ENCODE measurements around the gene LSS. TPM values are rescaled to one million over a fixed set of nuclear protein-coding genes. Genes with fewer than 3 reads are reported as not detected.

The LSS gene
- polyA plus RNA-seq, 2 donors: 41.9 to 57.6 TPM

- H3K9me3 ChIP-seq (ENCODE audit: control insufficient read depth in 2 of 2, insufficient read depth in 1 of 2, low read depth in 1 of 2, low read length in 1 of 2): peaks cover 0 to 3% of the 10 kb centered on the region in 2 donors
- WGBS, 2 donors: 78 to 84% methylated on average over 13 of the region's 13 CpGs
- no peaks in the 10 kb centered on the region for H3K4me1 ChIP-seq (ENCODE audit: control insufficient read depth in 2 of 2, insufficient read depth in 2 of 2, low read length in 1 of 2)
- no peak overlapping the region for H3K27ac ChIP-seq (ENCODE audit: low read depth in 2 of 2, low read length in 1 of 2)
- H3K4me3 ChIP-seq (ENCODE audit: low read depth in 1 of 2, low read length in 2 of 2): no peak overlapping the region
- H3K27me3 ChIP-seq (ENCODE audit: control insufficient read depth in 1 of 2, insufficient read depth in 2 of 2, low read length in 2 of 2): no peaks in the 10 kb centered on the region
- H3K36me3 ChIP-seq (ENCODE audit: control insufficient read depth in 2 of 2, insufficient read depth in 2 of 2, low read length in 1 of 2): peaks cover 0 to 32% of the 10 kb centered on the region in 2 donors
These were observed 28.9 kb downstream of the LSS start for GRCh38 chr21:46199436-46200373.

- 87 to 89% methylated on average over 20 of the region's 20 CpGs for WGBS, 2 donors
- H3K9me3 ChIP-seq (ENCODE audit: control insufficient read depth in 2 of 2, insufficient read depth in 1 of 2, low read depth in 1 of 2, low read length in 1 of 2): peaks cover 0 to 3% of the 10 kb centered on the region in 2 donors
- no peaks in the 10 kb centered on the region for H3K4me1 ChIP-seq (ENCODE audit: control insufficient read depth in 2 of 2, insufficient read depth in 2 of 2, low read length in 1 of 2)
- no peaks in the 10 kb centered on the region for H3K27me3 ChIP-seq (ENCODE audit: control insufficient read depth in 1 of 2, insufficient read depth in 2 of 2, low read length in 2 of 2)
- H3K27ac ChIP-seq (ENCODE audit: low read depth in 2 of 2, low read length in 1 of 2): no peak overlapping the region
- peaks cover 5 to 49% of the 10 kb centered on the region in 2 donors for H3K36me3 ChIP-seq (ENCODE audit: control insufficient read depth in 2 of 2, insufficient read depth in 2 of 2, low read length in 1 of 2)
- no peak overlapping the region for H3K4me3 ChIP-seq (ENCODE audit: low read depth in 1 of 2, low read length in 2 of 2)
These were observed 31.8 kb downstream of the LSS start for GRCh38 chr21:46196733-46197132.

DNA sequence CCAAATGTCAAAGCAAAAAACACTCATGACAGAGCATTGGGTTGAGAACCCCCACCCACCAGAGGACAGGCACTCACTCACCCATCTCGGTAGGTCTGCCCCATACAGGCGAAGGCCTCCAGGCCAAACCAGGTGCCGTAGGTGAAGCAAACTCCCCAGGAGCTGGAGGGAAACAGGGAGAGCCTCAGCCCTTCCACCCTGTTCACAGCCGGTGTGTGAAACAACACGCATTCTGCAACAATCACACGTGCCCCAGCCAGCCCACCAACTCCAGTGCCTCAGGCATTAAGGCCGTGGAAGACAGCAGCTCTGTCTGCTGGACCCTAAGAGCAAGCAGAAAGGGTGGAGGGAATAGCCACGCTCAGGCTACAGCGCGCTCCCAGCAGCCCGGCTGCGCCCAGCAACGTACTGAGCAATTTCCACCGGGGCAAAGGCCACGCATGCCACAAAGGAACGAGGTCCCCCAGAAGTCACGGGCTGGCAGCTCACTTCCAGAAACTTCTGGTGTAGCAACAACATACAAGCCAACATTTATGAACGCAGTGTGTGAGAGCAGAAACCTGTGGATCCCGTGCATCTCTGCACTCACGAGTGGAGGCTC is 32.9 kb downstream of the LSS start:
- H3K36me3 ChIP-seq (ENCODE audit: control insufficient read depth in 2 of 2, insufficient read depth in 2 of 2, low read length in 1 of 2): peaks cover 5 to 51% of the 10 kb centered on the region in 2 donors
- WGBS, 2 donors: 91 to 92% methylated on average over 20 of the region's 20 CpGs
- H3K4me3 ChIP-seq (ENCODE audit: low read depth in 1 of 2, low read length in 2 of 2): no peak overlapping the region
- peaks cover 0 to 4% of the 10 kb centered on the region in 2 donors for H3K4me1 ChIP-seq (ENCODE audit: control insufficient read depth in 2 of 2, insufficient read depth in 2 of 2, low read length in 1 of 2)
- no peak overlapping the region for H3K27ac ChIP-seq (ENCODE audit: low read depth in 2 of 2, low read length in 1 of 2)
- peaks cover 0 to 3% of the 10 kb centered on the region in 2 donors for H3K9me3 ChIP-seq (ENCODE audit: control insufficient read depth in 2 of 2, insufficient read depth in 1 of 2, low read depth in 1 of 2, low read length in 1 of 2)
- H3K27me3 ChIP-seq (ENCODE audit: control insufficient read depth in 1 of 2, insufficient read depth in 2 of 2, low read length in 2 of 2): no peaks in the 10 kb centered on the region

DNA sequence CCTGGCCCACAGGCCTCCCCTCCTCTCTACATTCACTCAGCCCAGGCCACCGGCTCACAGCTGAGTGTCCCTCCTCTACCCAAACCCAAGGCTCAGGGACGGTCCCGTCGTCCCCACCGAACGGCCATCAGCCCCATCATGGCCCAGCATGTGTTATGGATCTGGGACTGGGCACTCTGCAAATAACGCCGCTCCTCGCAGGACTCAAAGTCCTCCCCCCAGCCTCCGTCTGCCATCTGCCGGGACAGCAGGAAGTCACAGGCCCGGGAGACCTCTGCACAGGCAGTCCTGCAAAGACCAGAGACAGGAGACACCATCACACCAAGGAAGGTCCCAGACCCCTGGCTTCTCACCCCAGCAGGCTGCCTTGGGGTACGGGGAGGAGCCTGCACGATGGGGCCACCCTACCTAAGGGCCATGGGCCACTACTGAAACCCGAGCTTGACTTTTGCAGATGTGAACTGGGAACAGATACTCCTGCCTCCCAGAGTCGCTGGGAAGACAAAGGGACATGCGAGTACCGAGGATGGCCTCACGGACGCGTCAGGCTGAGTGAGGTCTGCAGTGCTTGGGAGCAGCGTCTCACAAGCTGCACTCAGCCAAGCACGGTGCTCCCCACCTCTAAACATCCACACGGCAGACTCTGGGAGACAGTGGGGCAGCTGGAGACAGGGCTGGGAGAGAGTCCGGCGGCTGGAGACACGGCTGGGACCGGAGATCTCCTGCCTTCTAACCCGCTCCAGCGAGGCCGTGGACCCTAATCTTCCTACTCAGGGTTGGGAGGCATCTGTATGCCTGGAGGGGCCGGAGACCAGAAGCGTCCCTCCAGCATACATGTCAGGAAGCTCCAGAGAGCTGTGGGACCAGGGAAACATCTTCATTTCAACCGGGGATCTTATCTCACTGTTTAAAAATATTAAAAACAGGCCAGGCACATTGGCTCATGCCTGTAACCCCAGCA is 33.9 kb downstream of the LSS start:
- H3K27me3 ChIP-seq (ENCODE audit: control insufficient read depth in 1 of 2, insufficient read depth in 2 of 2, low read length in 2 of 2): no peaks in the 10 kb centered on the region
- H3K27ac ChIP-seq (ENCODE audit: low read depth in 2 of 2, low read length in 1 of 2): no peak overlapping the region
- H3K9me3 ChIP-seq (ENCODE audit: control insufficient read depth in 2 of 2, insufficient read depth in 1 of 2, low read depth in 1 of 2, low read length in 1 of 2): peaks cover 0 to 1% of the 10 kb centered on the region in 2 donors
- WGBS, 2 donors: 92 to 96% methylated on average over 34 of the region's 34 CpGs
- H3K4me3 ChIP-seq (ENCODE audit: low read depth in 1 of 2, low read length in 2 of 2): no peak overlapping the region
- H3K36me3 ChIP-seq (ENCODE audit: control insufficient read depth in 2 of 2, insufficient read depth in 2 of 2, low read length in 1 of 2): peaks cover 5 to 54% of the 10 kb centered on the region in 2 donors
- peaks cover 0 to 4% of the 10 kb centered on the region in 2 donors for H3K4me1 ChIP-seq (ENCODE audit: control insufficient read depth in 2 of 2, insufficient read depth in 2 of 2, low read length in 1 of 2)

DNA sequence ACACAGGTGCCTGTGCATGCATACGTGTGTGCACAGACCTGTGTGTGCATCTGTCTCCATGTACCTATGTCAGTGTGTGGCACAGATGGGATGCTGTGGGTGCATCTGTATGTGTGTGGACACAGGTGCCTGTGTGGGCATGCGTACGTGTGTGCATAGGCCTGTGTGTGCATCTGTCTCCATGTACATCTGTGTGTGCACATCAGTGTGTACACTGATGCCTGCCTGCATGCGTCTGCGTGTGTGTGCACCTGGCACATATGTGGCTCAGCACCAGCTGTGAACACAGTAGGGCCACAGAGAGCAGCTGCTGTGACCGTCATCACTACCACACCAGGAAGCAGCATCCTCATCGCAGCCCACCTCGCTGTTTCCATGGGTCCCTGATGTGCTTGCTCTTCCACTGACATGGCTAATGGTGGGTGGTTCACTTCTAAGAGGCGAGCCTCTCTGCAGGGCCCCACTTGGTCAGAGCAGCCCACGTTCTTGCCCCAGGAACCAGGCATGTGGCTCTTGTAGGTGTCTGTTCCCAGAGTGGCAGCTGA is 34.7 kb downstream of the LSS start:
- Histone ChIP-seq H3K4me1 (ENCODE audit: control insufficient read depth in 2 of 2, insufficient read depth in 2 of 2, low read length in 1 of 2) (peaks cover 3 to 4% of the 10 kb centered on the region in 2 donors), H3K4me3 (ENCODE audit: low read depth in 1 of 2, low read length in 2 of 2) (no peak overlapping the region), H3K27ac (ENCODE audit: low read depth in 2 of 2, low read length in 1 of 2) (no peak overlapping the region), H3K36me3 (ENCODE audit: control insufficient read depth in 2 of 2, insufficient read depth in 2 of 2, low read length in 1 of 2) (peaks cover 5 to 57% of the 10 kb centered on the region in 2 donors), H3K27me3 (ENCODE audit: control insufficient read depth in 1 of 2, insufficient read depth in 2 of 2, low read length in 2 of 2) (no peaks in the 10 kb centered on the region), H3K9me3 (ENCODE audit: control insufficient read depth in 2 of 2, insufficient read depth in 1 of 2, low read depth in 1 of 2, low read length in 1 of 2) (no peaks in the 10 kb centered on the region)
- 95 to 98% methylated on average over 10 of the region's 10 CpGs for WGBS, 2 donors

DNA sequence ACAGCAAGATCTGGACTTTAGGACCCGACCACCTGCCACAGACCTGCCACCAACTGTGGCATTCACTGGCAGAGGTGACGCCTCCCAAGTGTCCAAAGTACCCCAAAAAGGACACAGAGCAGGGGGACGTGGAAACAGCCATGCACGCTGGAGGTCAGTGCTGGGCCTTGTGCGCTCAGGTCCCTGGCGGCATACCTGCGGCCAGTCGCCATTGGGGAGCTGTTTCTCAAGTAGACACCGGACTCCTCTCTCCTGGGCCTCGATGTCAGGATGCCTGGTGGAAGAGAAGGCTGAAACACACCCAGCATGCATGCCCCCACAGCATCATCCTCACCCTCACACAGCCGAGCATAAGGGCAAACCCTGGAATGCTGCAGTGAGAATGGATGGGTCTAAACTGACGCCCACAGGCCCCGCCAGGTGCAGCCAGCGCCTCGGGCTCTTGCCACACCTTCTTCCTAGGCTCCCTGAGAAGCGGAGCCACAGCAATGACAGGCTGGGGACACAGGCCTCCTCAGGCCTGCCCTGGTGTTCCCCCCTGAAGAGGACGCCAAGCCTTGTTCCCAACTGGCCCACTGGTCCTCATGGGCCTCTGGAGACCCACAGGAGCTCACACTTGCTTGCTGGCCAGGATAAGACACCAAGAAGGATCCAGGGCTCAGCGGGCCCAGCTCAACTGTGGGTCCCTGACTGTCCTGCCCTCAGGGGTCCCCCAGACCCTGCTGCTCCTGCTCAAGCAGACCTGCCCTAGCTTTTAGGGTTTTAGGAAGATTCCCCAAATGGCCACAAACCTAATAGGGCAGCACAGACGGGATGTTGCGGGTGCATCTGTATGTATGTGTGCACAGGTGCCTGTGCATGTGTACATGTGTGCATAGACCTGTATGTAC is 36.6 kb downstream of the LSS start:
- Histone ChIP-seq H3K4me1 (ENCODE audit: control insufficient read depth in 2 of 2, insufficient read depth in 2 of 2, low read length in 1 of 2) (peaks cover 4 to 5% of the 10 kb centered on the region in 2 donors), H3K9me3 (ENCODE audit: control insufficient read depth in 2 of 2, insufficient read depth in 1 of 2, low read depth in 1 of 2, low read length in 1 of 2) (no peaks in the 10 kb centered on the region), H3K36me3 (ENCODE audit: control insufficient read depth in 2 of 2, insufficient read depth in 2 of 2, low read length in 1 of 2) (peaks cover 5 to 59% of the 10 kb centered on the region in 2 donors), H3K27ac (ENCODE audit: low read depth in 2 of 2, low read length in 1 of 2) (no peak overlapping the region), H3K4me3 (ENCODE audit: low read depth in 1 of 2, low read length in 2 of 2) (no peak overlapping the region), H3K27me3 (ENCODE audit: control insufficient read depth in 1 of 2, insufficient read depth in 2 of 2, low read length in 2 of 2) (no peaks in the 10 kb centered on the region)
- WGBS, 2 donors: 93 to 95% methylated on average over 20 of the region's 20 CpGs

- no peaks in the 10 kb centered on the region for H3K27me3 ChIP-seq (ENCODE audit: control insufficient read depth in 1 of 2, insufficient read depth in 2 of 2, low read length in 2 of 2)
- no peak overlapping the region for H3K4me3 ChIP-seq (ENCODE audit: low read depth in 1 of 2, low read length in 2 of 2)
- peaks cover 4 to 5% of the 10 kb centered on the region in 2 donors for H3K4me1 ChIP-seq (ENCODE audit: control insufficient read depth in 2 of 2, insufficient read depth in 2 of 2, low read length in 1 of 2)
- WGBS, 2 donors: 77 to 85% methylated on average over 4 of the region's 4 CpGs
- H3K9me3 ChIP-seq (ENCODE audit: control insufficient read depth in 2 of 2, insufficient read depth in 1 of 2, low read depth in 1 of 2, low read length in 1 of 2): no peaks in the 10 kb centered on the region
- H3K27ac ChIP-seq (ENCODE audit: low read depth in 2 of 2, low read length in 1 of 2): no peak overlapping the region
- H3K36me3 ChIP-seq (ENCODE audit: control insufficient read depth in 2 of 2, insufficient read depth in 2 of 2, low read length in 1 of 2): peaks cover 5 to 52% of the 10 kb centered on the region in 2 donors
These were observed 37.3 kb downstream of the LSS start for GRCh38 chr21:46191257-46191685.

DNA sequence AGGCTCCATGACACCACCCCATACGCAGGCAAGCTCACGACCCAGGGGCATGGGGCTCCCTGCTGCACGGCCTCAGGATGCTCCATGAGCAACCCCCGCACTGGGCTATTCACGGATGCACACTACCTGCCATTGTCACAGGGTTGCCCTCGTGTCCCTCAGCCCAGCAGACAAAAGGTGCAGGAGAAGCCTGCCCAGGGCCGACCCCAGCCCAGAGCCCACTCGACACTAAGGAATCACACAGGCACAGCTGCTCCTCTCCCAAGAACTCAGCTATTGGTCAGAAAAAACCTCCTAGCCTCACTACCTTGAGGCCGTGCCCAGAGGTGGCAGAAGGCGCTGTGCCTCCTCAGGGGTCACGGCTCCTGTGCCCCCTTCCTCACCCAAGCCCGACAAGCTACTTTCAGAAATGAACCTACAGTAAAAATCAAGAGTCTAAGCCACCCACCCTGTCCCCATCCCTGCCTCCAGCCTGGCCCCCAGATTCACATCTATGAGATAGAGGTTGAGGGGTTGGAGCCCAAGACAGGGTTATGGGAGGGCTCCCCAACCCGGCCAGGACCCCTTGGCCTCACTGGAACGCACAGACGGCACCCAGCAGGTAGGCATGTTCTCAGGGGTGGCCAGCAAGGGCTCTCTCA is 38.0 kb downstream of the LSS start:
- Histone ChIP-seq H3K4me3 (ENCODE audit: low read depth in 1 of 2, low read length in 2 of 2) (no peak overlapping the region), H3K36me3 (ENCODE audit: control insufficient read depth in 2 of 2, insufficient read depth in 2 of 2, low read length in 1 of 2) (peaks cover 5 to 47% of the 10 kb centered on the region in 2 donors), H3K4me1 (ENCODE audit: control insufficient read depth in 2 of 2, insufficient read depth in 2 of 2, low read length in 1 of 2) (peaks cover 4 to 5% of the 10 kb centered on the region in 2 donors), H3K9me3 (ENCODE audit: control insufficient read depth in 2 of 2, insufficient read depth in 1 of 2, low read depth in 1 of 2, low read length in 1 of 2) (no peaks in the 10 kb centered on the region), H3K27ac (ENCODE audit: low read depth in 2 of 2, low read length in 1 of 2) (peak overlapping the region in 1 of 2 donors; percentile 15), H3K27me3 (ENCODE audit: control insufficient read depth in 1 of 2, insufficient read depth in 2 of 2, low read length in 2 of 2) (no peaks in the 10 kb centered on the region)
- WGBS, 2 donors: 91 to 94% methylated on average over 15 of the region's 15 CpGs
